Stimulated activated CD8-positive, alpha-beta memory T cell treated with anti-CD3 and anti-CD28 coated beads, Interleukin-12 subunit alpha, Interleukin-12 subunit beta, amount 100 ng/mL, for 1 hour (primary cell): Measurements from ENCODE around the gene RBM39.
"Not testable (repeated sequence)": the region's sequence is repeated elsewhere in the genome, so short reads cannot be mapped to it uniquely, and the experiment has no call there.

Source experiments
- DNase-seq: peaks from one replicate; pipeline ENCODE4 v3.0.0-alpha.2; 2020; ENCODE audit warnings: low read depth

Gene RBM39

DNA sequence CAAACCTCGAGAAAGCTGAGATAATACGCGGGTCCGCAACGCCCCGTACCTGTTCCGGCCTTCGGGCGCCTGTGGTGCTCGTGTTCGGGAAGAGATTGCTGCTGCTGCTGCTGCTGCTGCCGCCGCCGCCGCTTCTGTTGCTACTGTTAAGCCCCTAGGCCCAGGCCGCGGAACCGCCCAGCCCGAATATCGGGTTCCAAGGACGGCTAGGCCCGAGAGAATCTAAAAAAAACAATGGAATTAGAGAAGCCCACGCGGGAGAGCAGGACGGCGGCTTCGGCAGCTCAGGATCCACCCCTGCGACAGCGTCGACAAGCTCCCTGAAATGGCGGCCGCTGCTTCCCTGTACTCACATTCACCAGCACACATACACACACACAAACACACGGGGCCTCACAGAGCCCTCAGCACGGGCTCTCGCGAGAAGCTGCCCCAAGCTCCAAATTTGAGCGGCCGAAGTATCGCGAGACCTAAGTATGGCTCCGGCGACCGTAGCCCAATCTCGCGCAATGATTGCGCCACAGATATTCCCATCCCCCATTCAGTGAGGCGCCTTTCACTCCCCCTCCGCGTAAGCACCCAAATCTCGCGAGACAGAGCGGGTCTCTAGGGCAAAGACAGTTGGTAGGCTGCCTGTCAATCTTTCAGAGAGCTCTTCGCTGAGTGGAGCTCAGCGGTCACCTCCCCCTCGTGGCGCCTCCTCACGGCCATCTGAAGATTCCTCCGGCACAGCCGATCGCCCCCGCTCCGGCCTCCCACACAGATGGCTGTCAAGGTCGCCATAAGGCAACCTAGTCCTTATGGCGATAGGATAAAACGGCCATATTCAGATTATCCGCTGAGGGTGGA lies at the start of gene RBM39:
RBM39 (minus strand) TSS at position 369 of the 849 bp plus-strand sequence. CDS start 1,386 bp downstream, outside the sequence.
- peak; percentile 98 for DNase-seq

DNA sequence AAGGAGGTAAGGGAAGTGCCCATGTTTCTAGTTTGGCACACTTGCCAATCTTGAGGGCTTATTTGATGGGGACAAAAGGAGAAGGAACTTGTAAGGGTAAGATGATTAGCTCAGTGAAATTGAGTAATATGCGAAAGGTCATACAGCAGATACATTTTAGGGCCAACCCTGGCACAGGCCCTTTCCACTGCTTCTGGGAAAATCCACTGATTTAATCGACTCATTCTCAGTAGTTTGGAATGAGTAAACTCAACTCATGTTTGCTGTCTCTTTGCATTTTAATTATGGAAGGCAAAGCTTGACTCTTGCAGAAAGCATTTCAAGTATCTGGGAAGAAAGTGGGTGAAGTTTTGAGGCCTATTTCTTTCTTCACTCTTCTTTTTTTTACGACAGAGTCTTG lies 49.8 kb upstream of the RBM39 start:
- no peak for DNase-seq

DNA sequence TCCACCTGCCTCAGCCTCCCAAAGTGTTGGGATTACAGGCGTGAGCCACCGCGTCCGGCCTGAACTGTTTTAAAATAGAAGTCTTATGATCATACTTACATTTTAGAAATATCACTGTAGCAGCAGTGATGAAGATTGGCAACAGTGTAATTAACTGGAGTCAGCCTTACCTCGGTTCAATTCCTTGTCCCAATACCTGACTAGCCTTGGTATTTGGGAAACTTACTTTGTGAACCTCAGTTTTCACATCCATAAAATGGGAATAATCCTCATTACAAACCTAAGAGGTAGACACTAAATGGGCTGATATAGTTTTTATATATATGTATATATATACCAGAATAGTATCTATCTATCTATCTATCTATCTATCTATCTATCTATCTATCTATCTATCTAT lies 49.0 kb upstream of the RBM39 start:
- DNase-seq: no peak

DNA sequence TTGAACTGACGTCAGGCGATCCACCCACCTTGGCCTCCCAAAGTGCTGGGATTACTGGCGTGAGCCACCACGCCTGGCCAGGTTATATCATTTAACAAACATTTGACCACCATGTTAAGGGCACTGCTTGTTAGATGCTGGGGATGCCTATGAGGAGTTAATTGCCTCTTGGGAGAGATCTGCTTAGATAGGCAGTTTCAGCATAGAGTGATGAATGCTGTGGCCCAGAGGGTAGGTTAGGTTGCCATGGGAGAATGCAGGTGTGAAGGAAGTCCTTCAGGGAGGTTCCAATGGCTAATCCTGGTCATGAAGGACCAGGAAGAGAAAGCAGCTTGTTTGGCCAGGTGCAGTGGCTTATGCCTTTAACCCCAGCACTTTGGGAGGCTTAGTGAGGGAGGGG lies 46.7 kb upstream of the RBM39 start:
- DNase-seq: no peak

DNA sequence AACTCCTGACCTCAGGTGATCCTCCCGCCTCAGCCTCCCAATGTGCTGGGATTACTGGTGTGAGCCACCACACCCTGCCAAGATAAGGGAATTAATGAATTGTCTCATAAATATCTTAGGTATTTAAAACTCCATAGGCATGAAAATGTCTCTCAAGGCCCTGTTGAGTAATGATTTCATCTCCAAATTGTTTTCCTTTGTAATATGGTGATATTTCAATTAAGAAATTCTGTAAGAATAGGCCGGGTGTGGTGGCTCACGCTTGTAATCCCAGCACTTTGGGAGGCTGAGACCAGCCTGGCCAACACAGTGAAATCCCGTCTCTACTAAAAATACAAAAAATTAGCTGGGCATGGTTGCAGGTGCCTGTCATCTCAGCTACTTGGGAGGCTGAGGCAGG lies 43.5 kb upstream of the RBM39 start:
- not testable (repeated sequence) for DNase-seq

DNA sequence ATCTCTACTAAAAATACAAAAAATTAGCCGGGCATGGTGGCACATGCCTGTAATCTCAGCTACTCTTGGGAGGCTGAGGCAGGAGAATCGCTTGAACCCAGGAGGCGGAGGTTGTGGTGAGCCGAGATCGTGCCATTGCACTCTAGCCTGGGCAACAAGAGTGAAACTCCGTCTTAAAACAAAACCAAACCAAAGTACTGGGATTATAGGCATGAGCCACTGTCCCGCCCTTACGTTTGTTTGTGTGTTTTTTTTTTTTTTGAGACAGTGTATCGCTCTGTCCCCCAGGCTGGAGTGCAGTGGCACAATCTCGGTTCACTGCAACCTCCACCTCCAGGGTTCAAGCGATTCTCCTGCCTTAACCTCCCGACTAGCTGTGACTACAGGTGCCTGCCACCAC lies 41.8 kb upstream of the RBM39 start:
- DNase-seq: not testable (repeated sequence)

DNA sequence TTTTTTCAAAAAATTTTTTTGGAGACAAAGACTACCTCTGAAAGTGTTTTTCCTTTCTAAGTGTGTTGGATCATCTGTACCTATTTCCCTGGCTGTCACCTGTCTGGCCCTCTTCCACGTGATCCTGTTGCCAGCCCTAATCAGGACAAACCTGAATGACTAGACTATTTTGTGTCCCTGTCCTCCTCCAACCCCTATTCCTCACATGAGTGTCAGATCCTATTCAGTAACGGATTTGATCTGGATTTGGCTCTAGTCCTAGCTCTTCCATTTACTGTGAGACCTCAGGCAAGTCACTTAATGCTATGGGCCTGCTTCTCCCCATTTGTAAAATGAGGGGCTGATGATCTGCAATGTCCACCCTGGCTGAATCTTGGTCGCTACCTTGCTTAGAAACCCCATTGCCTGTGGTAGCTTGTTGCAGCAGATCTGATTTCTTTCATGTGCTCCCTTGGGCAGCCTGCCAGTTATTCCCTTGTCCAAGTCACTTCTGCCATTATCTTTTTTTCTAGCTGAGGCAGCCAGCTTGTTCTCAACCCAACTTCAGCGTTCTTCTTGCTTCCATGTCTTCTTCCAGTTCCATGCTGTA lies 34.5 kb upstream of the RBM39 start:
- no peak for DNase-seq

DNA sequence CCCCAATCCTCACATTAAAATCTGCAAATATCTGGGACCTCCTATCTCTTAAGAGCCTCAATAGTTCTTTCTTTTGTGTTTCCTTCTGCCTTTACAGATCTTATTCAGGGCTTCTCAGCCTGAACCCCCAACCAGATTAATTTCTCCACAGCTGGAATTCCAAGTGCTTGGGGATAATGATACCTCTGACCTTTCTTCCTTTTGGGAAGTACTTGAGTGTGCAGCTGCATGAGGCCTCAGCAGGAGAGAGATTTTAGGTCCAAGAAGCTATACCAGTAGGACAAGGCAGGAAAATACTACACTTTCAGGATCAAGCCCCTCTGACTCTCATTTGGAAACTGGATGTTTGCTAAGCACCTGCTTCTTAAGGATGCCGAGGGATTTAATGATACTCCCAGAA lies 32.3 kb upstream of the RBM39 start:
- DNase-seq: no peak

DNA sequence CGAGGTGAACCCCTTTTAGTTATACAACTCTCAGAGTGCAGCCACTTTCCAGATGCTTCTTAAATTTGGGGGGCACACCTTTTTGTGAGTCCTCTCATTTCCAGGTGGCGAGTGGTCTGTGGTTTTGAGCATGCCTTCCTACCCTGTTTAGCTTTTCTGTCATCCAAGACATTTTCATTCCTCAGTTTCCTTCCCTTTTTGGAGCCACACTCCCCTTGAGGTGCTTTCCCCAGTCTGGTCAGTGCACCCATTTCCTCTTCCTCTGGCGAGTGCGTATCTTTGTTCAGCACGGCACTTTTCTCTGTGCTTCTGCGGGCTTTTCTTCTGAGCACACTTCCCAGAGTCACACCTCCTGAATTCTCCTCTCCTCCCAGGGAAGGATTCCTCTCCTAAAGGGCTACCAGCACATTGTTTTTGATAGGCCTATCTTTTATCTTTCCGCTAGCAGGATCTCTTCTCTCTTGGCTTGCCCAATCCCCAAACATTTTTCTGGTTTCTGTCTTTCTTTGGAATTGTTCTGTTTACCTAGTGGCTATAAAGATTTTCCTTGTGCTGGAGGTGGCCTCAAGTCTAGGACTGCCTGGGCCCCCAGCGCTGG lies 31.2 kb upstream of the RBM39 start:
- DNase-seq: peak; percentile 8

DNA sequence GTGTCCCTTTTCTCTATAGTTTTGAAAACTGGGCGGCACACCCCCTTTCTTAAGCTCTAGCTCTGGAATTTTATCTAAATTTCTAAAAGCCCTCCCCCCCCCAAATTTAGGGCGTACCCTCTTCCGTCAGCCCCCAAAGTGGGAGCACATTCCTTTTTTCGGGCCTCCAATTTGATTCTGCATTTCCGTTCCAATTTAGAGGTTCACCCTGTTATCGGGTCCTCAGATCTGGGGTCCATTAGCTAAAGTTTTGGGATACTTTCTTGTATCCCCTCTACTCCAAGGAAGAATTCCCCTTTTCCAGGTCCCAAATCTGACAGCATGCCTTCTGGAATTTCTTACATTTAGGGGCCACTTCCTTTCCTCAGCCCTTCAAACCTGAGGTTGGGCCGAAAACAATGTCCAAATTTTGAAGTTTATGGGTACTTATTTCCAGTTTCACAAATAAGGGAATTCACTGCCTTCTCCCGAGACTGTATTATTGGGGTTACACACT lies 30.6 kb upstream of the RBM39 start:
- no peak for DNase-seq

DNA sequence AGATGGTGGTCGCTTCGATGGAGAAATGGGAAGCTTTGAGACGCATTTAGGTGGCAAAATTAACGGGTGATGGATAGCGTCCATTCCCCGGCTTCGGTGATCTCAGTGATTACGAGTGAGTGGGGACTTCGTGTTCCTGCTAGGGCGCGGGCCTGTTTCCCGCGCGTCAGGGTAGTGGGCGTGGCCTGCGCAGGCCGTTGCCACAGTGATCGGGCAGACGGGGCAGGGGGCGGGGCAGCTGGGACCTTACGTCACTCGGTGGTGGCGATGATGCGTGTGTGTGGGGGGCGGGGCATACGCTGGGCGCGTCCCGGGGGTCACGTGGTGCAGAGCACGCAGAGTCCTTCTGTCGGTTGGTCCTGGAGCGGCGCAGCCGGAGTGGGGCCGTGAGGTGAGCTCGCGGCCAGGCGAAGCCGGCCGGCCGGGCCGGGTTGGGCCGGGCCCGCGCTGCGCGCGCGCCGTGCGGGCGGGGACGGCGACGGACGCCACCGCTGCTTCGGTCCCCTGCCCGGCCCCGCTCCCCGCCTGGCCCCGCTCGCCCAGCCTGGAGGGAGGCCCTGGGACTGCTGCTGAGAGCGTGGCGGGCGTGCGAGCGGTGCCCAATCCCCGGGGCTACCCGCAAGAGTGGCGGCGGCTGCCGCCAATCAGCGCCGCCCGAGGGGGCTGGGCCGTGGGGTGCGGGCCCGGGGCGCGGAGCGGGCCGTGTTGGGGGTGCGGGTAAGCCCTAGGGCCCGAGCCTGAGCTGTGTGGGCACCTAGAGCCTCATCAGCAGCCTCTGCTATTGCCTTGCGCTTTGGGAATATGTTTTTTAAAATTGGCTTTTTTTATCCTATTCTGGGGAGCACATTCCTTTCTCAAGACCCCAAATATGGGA lies 29.9 kb upstream of the RBM39 start, which contains the start of gene PHF20:
PHF20 (plus strand) TSS at position 327 of the 874 bp plus-strand sequence. CDS start 29,508 bp downstream, outside the sequence.
- DNase-seq: peak; percentile 100

DNA sequence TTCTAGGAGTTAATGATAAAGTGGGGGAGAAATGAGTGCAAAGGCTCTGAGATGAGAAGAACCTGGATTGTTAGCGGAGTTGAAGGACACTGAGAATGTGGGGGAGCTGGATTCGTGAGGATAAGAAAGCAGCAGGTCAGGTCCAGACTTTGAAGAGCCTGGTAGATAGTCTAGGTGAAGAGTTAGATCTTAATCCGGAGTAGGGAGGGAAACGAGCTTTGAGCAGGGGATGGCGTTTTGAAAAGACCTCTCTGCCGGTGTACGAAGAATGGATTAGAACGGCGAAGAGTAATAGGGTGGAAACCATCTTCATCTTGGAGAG lies 29.3 kb upstream of the RBM39 start:
- DNase-seq: no peak

DNA sequence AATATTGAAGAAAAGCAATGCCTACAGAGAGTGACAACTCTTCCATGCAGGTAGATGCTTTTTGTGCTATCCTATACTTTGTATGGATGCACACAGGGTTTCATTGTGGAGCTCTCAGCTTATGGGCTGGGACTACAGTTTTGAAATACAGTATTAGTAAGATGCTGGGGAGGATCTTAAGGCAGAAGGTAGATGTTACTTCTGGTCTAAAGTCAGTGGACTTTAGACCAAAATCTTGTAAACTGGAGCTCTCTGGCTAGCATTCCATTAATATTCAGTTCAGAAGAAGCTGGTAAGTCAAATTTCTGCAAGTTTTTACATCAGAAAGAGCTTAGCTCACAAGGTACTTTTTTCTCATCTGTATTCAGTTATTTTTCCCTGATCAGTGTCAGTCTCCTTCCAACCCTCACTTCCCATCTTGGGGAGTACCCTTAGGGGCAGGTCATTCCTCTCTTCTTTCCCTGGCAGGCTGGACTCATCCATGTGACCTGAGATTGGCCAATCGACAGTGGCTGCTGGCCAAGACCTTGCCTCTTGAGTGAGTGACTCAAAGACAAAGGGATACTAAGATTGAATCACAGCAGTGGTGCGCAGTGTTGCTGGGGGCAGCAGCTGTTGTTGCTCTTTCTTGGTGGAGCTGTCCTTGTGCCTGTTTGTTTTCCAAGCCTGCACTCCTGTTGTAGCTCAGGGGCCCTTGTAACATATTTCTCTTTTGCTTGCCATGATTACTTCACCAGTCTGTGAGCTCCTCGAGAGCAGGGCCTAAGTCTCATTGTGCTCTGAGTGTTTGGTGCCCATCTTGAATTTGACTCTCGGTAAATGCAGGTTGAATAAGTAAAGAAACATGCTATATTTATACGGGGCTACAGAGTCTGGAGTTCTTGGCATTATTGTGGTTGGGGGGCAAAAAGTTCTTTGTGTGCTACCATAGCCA lies 26.9 kb upstream of the RBM39 start:
- DNase-seq: no peak

DNA sequence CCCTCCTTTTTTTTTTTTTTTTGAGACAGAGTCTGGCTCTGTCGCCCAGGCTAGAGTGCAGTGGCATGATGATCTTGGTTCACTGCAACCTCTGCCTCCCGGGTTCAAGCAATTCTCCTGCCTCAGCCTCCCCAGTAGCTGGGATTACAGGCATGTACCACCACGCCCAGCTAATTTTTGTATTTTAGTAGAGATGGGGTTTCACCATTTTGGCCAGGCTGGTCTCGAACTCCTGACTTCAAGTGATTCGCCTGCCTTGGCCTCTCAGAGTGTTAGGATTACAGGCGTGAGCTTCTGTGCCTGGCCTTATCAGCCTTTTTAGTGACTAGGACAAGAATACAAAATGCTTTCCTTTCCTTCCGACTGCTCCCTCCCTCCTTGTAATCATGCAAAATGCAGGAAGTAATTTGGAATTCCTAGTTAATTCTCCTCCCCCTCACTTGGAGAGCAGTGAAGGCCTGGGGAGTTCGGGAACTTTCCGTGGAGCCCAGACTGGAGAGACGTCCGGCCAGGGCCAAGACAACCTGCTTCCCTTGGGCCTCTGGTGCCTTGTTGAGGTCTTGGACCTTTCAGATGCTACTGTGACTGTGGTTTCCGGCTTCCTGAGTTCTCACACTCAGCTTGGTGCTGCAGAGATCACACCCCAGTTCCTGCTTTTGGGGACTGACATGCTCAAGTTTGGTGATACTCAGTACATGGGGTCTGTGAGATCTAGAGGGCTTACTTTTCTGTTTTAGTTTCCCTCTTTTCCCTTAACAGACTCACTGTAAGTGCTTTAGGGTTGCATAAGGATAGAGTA lies 25.8 kb upstream of the RBM39 start:
- DNase-seq: peak; percentile 59

DNA sequence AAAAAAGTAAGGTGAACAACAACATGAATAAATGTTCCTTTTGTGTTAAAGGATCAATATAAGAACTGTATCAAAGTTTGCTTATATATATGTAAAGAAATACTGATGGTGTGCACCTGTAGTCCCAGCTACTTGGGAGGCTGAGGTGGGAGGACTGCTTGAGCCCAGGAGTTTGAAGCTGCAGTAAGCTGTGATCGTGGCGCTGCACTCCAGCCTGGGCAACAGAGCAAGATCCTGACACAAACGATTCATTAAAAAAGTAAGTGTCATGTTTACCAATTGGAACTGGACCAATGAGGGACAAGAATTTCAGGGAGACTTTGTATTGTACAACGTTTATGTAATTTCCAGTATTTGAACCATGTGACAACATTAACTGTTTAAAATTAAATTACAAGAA lies 24.8 kb upstream of the RBM39 start:
- DNase-seq: no peak

DNA sequence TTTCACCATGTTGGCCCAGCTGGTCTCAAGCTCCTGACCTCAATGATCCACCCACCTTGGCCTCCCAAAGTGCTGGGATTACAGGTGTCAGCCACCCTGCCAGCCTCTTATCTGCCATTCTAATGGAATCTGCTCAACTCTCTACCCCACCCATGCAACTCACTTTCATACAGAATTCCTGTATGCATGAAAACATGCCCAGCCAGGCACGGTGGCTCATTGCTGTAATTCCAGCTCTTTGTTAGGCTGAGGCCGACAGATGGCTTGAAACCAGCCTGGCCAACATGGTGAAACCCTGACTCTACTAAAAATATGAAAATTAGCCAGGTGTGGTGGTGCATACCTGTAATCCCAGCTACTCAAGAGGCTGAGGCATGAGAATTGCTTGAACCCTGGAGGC lies 22.9 kb upstream of the RBM39 start:
- not testable (repeated sequence) for DNase-seq

DNA sequence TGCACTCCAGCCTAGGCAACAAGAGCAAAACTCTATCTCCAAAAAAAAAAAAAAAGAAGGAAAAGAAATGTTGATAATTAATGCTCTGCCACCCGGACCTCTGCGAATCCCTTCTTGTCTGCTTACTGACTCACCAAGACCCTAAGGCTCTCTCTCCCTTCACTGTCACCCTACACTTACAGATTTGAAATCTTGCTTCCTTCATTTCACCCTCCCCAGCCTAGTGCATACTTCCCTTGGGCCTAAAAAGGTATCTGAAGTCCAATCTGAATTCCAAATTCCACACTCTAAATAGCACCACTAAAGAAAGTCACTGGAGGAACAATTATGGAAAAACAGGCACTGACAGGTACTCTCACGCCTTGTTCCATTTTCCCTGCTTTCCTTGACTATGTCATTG lies 20.4 kb upstream of the RBM39 start:
- no peak for DNase-seq

DNA sequence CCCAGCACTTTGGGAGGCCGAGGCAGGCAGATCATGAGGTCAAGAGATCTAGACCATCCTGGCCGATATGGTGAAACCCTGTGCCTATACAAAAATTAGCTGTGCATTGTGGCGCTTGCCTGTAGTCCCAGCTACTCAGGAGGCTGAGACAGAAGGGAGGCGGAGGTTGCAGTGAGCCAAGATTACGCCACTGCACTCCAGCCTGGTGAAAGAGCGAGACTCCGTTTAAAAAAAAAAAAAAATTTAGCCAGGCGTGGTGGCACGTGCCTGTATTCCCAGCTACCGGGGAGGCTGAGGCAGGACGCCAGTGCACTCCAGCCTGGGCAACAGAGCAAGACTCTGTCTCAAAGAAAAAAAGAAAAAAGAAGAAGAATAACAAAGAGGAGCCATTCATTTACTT lies 19.5 kb upstream of the RBM39 start:
- DNase-seq: not testable (repeated sequence)

DNA sequence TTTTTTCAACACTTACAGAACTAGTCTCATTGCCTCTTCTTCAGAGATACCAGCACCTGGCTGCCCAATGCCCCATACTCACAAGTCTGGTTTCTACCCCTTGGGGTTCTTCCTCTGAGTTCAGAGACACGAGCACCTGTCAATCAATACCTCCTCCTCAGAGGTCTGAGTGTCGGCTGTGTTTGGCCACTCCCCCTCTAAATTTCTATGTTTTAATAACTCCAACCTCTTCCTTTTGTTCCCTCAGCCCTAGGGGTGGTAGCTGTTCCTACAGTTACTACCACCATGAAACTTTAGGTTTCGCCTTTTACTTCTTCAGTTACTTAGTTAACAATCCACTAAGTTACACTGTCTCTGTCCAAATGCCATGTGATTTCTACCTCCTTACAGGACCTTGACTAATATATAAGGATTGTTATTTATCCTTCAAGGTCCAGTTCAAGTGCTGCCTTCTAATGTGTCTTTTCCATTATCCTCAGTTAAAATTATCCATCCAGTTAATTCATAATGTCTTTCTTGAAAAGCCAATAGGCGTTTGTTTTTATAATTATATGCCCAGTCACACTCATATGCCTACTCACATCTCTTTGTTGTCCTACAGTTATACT lies 15.1 kb upstream of the RBM39 start:
- no peak for DNase-seq

DNA sequence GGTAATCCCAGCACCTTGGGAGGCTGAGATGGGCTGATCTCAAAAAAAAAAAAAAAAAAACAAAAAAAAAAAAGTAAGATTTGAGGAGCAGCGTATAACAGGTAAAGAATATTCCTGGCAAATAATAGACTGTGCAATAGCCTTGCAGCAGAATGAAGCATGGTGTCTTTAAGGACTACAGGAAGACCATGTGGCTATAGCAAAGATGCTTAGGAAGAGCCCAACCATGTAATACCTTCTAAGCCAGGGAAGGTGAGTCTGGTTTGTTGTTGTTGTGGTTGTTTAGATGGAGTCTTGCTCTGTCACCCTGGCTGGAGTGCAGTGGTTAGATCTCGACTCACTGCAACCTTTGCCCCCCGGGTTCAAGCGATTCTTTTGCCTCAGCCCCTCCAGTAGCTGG lies 14.3 kb upstream of the RBM39 start:
- DNase-seq: no peak
